ENCODE measurements around the gene SDK2. TPM values are rescaled to one million over a fixed set of nuclear protein-coding genes. Genes with fewer than 3 reads are reported as not detected.

SDK2 gene
- total and polyA plus RNA-seq, 2 of the 4 experiments (the other 2 are of a cell fraction): under 0.01 to 0.03 TPM

- intact Hi-C loops (cut with micrococcal nuclease): no loop called here
- H2AK5ac ChIP-seq (ENCODE audit: low read depth, low read length): no peak overlapping the region
- no CpG with 5 or more reads among the region's 8 CpGs for WGBS, 2 experiments (ENCODE audit: extremely low coverage in 2 of 2, insufficient read length in 1 of 2)
- H3K9me1 ChIP-seq (ENCODE audit: insufficient read depth, low read length): no peaks in the 10 kb centered on the region
- ATAC-seq (ENCODE audit: low read depth) (no peak), DNase-seq (no peak)
- no peaks in the 10 kb centered on the region for H3K79me1 ChIP-seq (ENCODE audit: low read depth in 1 of 2, low read length in 2 of 2)
- no peaks in the 10 kb centered on the region for H3K27me3 ChIP-seq (ENCODE audit: control insufficient read depth, insufficient read depth, low read length)
- no peak overlapping the region for H3K27ac ChIP-seq (ENCODE audit: insufficient read depth, low read length)
- no peak overlapping the region for H3K14ac ChIP-seq (replicated peaks; ENCODE audit: low read depth, low read length)
- no peak overlapping the region for H4K91ac ChIP-seq (ENCODE audit: insufficient read depth, low read depth, low read length)
- H3K9ac ChIP-seq (ENCODE audit: low read depth, low read length): no peak overlapping the region
- H2BK15ac ChIP-seq (ENCODE audit: low read depth, low read length): no peak overlapping the region
- H3K4ac ChIP-seq (ENCODE audit: low read depth, low read length): no peak overlapping the region
- H2BK5ac ChIP-seq (ENCODE audit: low read depth, low read length, poor library complexity, severe bottlenecking): no peak overlapping the region
- H3K4me3 ChIP-seq (ENCODE audit: insufficient read depth, low read depth, low read length): no peak overlapping the region
- no peak overlapping the region for H2BK120ac ChIP-seq (ENCODE audit: low read depth, low read length)
- H3K18ac ChIP-seq (ENCODE audit: low read depth, low read length): no peak overlapping the region
- H3K9me3 ChIP-seq (ENCODE audit: control insufficient read depth, insufficient read depth, low read length): no peaks in the 10 kb centered on the region
- H4K20me1 ChIP-seq (ENCODE audit: insufficient read depth, low read length): no peaks in the 10 kb centered on the region
- H3K36me3 ChIP-seq (ENCODE audit: control insufficient read depth, insufficient read depth, low read length): no peaks in the 10 kb centered on the region
- no peak overlapping the region for H3K4me2 ChIP-seq (ENCODE audit: low read depth, low read length)
- ChIA-PET POLR2A (ENCODE audit: unreplicated experiment) (no interaction called here), CTCF (no interaction called here)
- H3K4me1 ChIP-seq (ENCODE audit: control insufficient read depth, insufficient read depth, low read length): no peaks in the 10 kb centered on the region
- no peak overlapping the region for H4K5ac ChIP-seq (ENCODE audit: low read depth, low read length)
- no TSS peak for BruUV-seq (replicated peaks)
- TF ChIP-seq USF2 (IDR thresholded peaks at IDR 0.05; ENCODE audit: low read depth, low read length) (no peak), FOS (IDR thresholded peaks at IDR 0.05; ENCODE audit: low read depth, low read length) (no peak), NFE2L2 (IDR thresholded peaks at IDR 0.05; ENCODE audit: low read depth, low read length) (no peak), RAD21 (IDR thresholded peaks at IDR 0.05; ENCODE audit: low read length) (no peak), RCOR1 (IDR thresholded peaks at IDR 0.05; ENCODE audit: insufficient replicate concordance, low read length) (no peak), MAZ (IDR thresholded peaks at IDR 0.05; ENCODE audit: borderline replicate concordance, low read depth, low read length) (no peak), MXI1 (IDR thresholded peaks at IDR 0.05; ENCODE audit: borderline replicate concordance, low read depth, low read length) (no peak), RFX5 (IDR thresholded peaks at IDR 0.05; ENCODE audit: low read depth, low read length) (no peak), CHD1 (IDR thresholded peaks at IDR 0.05; ENCODE audit: low read depth, low read length) (no peak), SMC3 (IDR thresholded peaks at IDR 0.05; ENCODE audit: low read depth, low read length) (no peak), POLR2A (IDR thresholded peaks at IDR 0.05; ENCODE audit: low read depth, low read length) (no peak), BHLHE40 (IDR thresholded peaks at IDR 0.05; ENCODE audit: low read depth, low read length) (no peak), CEBPB (IDR thresholded peaks at IDR 0.05; ENCODE audit: low read depth, low read length) (no peak)
- in situ Hi-C loops (cut with MboI; ENCODE audit: low sequenced_read_pairs): loop anchor here (25.0 kb wide), 1 partner anchor 268 kb away; no protein-coding TSS in a partner anchor
- H2AK9ac ChIP-seq (replicated peaks; ENCODE audit: low read depth, low read length, poor library complexity): no peak overlapping the region
- no peak overlapping the region for H3K56ac ChIP-seq (ENCODE audit: extremely low read depth, insufficient read depth, low read length)
- H2BK20ac ChIP-seq (ENCODE audit: low read depth, low read length): no peak overlapping the region
- no peak overlapping the region for H4K8ac ChIP-seq (ENCODE audit: low read depth in 2 of 2, low read length in 2 of 2)
- dilution Hi-C loops (cut with HindIII; ENCODE audit: low sequenced_read_pairs, unreplicated experiment): no loop called here
- H2AFZ ChIP-seq (replicated peaks; ENCODE audit: low read length, poor library complexity): no peak overlapping the region
- H3K23ac ChIP-seq (ENCODE audit: low read depth, low read length): no peak overlapping the region
These were observed 200.2 kb downstream of the SDK2 start for GRCh38 chr17:73444021-73444420.
